ENCODE results near the gene DDX3X. TPM values are rescaled to one million over a fixed set of nuclear protein-coding genes. Genes with fewer than 3 reads are reported as not detected.

DDX3X gene
- total and polyA plus RNA-seq, 9 of the 15 experiments (the other 6 are each of a cell fraction or from before 2014, with no cell fraction given): 51.3 to 232 (median 138) TPM

DNA sequence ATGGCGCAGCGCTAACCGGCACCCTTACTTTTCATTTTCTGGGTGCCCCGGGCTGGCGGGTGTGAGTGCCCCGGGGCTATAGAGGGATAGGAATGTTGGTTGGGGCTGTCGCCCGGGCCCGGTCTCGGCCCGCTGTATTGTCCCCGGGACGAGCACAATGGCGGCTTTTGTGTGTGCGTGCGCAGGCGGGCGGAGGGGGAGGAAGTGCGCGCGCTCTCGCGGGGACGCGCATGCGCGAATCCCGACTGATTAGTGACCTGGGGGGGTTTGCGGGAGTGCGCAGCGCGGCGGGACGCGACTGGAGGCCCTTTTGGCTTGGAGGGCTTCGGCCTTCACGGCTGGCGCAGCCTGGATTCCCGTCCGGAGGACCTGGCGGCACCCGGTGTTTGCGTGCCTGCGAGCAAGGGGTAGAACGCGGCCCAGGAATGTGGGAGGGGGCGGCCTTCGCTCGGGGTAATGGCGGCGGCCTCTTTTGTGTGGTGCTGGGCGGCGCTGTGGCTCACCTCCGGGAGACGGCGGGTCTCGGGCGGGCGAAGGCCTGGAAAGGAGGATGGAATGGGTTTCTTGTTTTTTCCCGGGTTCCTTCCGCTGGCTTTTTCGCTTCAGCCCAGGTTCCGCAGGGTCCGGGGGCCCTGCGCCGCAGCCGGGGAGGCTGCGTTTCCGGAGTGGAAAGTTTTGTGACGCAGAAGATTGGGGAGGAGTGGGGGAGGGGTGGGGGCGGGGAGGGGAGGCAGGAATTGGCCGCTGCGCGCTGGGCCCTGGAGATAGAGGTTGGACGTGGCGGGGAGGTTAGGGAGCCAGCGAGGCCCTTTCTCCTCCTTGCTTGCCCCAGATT is 618 bp downstream of the DDX3X start (continued):
- TF ChIP-seq, protein P1, sequence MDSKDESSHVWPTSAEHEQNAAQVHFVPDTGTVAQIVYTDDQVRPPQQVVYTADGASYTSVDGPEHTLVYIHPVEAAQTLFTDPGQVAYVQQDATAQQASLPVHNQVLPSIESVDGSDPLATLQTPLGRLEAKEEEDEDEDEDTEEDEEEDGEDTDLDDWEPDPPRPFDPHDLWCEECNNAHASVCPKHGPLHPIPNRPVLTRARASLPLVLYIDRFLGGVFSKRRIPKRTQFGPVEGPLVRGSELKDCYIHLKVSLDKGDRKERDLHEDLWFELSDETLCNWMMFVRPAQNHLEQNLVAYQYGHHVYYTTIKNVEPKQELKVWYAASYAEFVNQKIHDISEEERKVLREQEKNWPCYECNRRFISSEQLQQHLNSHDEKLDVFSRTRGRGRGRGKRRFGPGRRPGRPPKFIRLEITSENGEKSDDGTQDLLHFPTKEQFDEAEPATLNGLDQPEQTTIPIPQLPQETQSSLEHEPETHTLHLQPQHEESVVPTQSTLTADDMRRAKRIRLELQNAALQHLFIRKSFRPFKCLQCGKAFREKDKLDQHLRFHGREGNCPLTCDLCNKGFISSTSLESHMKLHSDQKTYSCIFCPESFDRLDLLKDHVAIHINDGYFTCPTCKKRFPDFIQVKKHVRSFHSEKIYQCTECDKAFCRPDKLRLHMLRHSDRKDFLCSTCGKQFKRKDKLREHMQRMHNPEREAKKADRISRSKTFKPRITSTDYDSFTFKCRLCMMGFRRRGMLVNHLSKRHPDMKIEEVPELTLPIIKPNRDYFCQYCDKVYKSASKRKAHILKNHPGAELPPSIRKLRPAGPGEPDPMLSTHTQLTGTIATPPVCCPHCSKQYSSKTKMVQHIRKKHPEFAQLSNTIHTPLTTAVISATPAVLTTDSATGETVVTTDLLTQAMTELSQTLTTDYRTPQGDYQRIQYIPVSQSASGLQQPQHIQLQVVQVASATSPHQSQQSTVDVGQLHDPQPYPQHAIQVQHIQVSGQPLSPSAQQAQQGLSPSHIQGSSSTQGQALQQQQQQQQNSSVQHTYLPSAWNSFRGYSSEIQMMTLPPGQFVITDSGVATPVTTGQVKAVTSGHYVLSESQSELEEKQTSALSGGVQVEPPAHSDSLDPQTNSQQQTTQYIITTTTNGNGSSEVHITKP (IDR thresholded peaks at IDR 0.05; ENCODE audit: partially characterized antibody): no peak
- TF ChIP-seq DNMT1 (IDR thresholded peaks at IDR 0.05) (no peak), ZNF347 (CRISPR knock-in tag; IDR thresholded peaks at IDR 0.05; ENCODE audit: low read depth) (no peak), CBX8 (IDR thresholded peaks at IDR 0.05; ENCODE audit: borderline replicate concordance, extremely low read depth, low read depth, low read length, poor library complexity, severe bottlenecking) (no peak), RFX5 (IDR thresholded peaks at IDR 0.05; ENCODE audit: low read depth, low read length) (no peak), SRSF3 (IDR thresholded peaks at IDR 0.05; ENCODE audit: insufficient read depth, low read length) (no peak), ZKSCAN8 (CRISPR knock-in tag; IDR thresholded peaks at IDR 0.05) (no peak), TBL1XR1 (IDR thresholded peaks at IDR 0.05; ENCODE audit: low read length in 2 of 2) (no peak), ZNF212 (CRISPR knock-in tag; IDR thresholded peaks at IDR 0.05) (no peak), NUFIP1 (IDR thresholded peaks at IDR 0.05; ENCODE audit: partially characterized antibody) (no peak), ZNF778 (CRISPR knock-in tag; IDR thresholded peaks at IDR 0.05) (no peak), ARID2 (IDR thresholded peaks at IDR 0.05) (no peak), ZNF57 (CRISPR knock-in tag; IDR thresholded peaks at IDR 0.05) (no peak), ELF2 (CRISPR knock-in tag; IDR thresholded peaks at IDR 0.05) (no peak), OTX1 (CRISPR knock-in tag; IDR thresholded peaks at IDR 0.05) (no peak), IRF2 (CRISPR knock-in tag; IDR thresholded peaks at IDR 0.05) (no peak), ZNF740 (CRISPR knock-in tag; IDR thresholded peaks at IDR 0.05) (peak; percentile 95), ZNF740 (tag; IDR thresholded peaks at IDR 0.05) (peak in 1 of 2 experiments; percentile 55; a peak in 2 of 4 replicates), RBM34 (IDR thresholded peaks at IDR 0.05; ENCODE audit: borderline replicate concordance, insufficient read depth, low read length) (no peak; the same call in 1 of the 2 replicates), MAFK (IDR thresholded peaks at IDR 0.05; ENCODE audit: low read length) (no peak)
- TF ChIP-seq, protein P2, sequence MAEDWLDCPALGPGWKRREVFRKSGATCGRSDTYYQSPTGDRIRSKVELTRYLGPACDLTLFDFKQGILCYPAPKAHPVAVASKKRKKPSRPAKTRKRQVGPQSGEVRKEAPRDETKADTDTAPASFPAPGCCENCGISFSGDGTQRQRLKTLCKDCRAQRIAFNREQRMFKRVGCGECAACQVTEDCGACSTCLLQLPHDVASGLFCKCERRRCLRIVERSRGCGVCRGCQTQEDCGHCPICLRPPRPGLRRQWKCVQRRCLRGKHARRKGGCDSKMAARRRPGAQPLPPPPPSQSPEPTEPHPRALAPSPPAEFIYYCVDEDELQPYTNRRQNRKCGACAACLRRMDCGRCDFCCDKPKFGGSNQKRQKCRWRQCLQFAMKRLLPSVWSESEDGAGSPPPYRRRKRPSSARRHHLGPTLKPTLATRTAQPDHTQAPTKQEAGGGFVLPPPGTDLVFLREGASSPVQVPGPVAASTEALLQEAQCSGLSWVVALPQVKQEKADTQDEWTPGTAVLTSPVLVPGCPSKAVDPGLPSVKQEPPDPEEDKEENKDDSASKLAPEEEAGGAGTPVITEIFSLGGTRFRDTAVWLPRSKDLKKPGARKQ (CRISPR knock-in tag; IDR thresholded peaks at IDR 0.05): no peak
